SK-N-SH treated with all-trans-retinoic acid at 6 μM for 48 hours (cell line): ENCODE results near the gene ABCC5.

Experiments used
- ATAC-seq: fragments of 200-7000 bp; cut with Tn5 transposase; 3 replicates; pipeline ENCODE4 v1.9.1; 2020; ENCODE audit warnings: mild to moderate bottlenecking, moderate library complexity
- ARNTL ChIP-seq: fragments of 450-650 bp; formaldehyde crosslinking; IDR thresholded peaks from 2 replicates; pipeline ENCODE4 v1.5.0; 2020; ENCODE audit warnings: low read depth, mild to moderate bottlenecking, moderate library complexity, borderline replicate concordance
- CSDC2 ChIP-seq: fragments of 250-450 bp; sonication (Bioruptor Pico); IDR thresholded peaks from 2 replicates; pipeline ENCODE4 v1.5.0; 2020; ENCODE audit warnings: mild to moderate bottlenecking, moderate library complexity
- ESRRG ChIP-seq: fragments of 250-450 bp; sonication (Bioruptor Pico); IDR thresholded peaks from 2 replicates; pipeline ENCODE4 v1.6.1; 2021; ENCODE audit warnings: mild to moderate bottlenecking
- GLIS3 ChIP-seq: fragments of 250-450 bp; sonication (Bioruptor Pico); IDR thresholded peaks from 2 replicates; pipeline ENCODE4 v1.5.0; 2020; ENCODE audit warnings: mild to moderate bottlenecking, moderate library complexity
- ISL1 ChIP-seq: fragments of 250-450 bp; sonication (Bioruptor Pico); IDR thresholded peaks from 2 replicates; pipeline ENCODE4 v2.1.2; 2022; ENCODE audit warnings: mild to moderate bottlenecking, moderate library complexity
- OSR1 ChIP-seq: fragments of 250-450 bp; sonication (Bioruptor Pico); IDR thresholded peaks from 2 replicates; pipeline ENCODE4 v1.8.0; 2022; ENCODE audit warnings: moderate library complexity, mild to moderate bottlenecking, inconsistent platforms
- PPARA ChIP-seq: fragments of 250-450 bp; sonication (Bioruptor Pico); IDR thresholded peaks from 2 replicates; pipeline ENCODE4 v1.5.0; 2020; ENCODE audit warnings: mild to moderate bottlenecking, borderline replicate concordance
- RARB ChIP-seq: fragments of 250-450 bp; sonication (Bioruptor Pico); IDR thresholded peaks from 2 replicates; pipeline ENCODE4 v1.8.0; 2021; ENCODE audit warnings: mild to moderate bottlenecking, moderate library complexity
- SNAI2 ChIP-seq: fragments of 250-450 bp; sonication (Bioruptor Pico); IDR thresholded peaks from 2 replicates; pipeline ENCODE4 v1.5.0; 2020; ENCODE audit warnings: mild to moderate bottlenecking, moderate library complexity
- TCF4 ChIP-seq: fragments of 250-450 bp; sonication (Bioruptor Pico); IDR thresholded peaks from 2 replicates; pipeline ENCODE4 v1.8.0; 2021; ENCODE audit warnings: mild to moderate bottlenecking, moderate library complexity, borderline replicate concordance
- TOX ChIP-seq: fragments of 250-450 bp; sonication (Bioruptor Pico); IDR thresholded peaks from 2 replicates; pipeline ENCODE4 v1.8.0; 2021; ENCODE audit warnings: mild to moderate bottlenecking, moderate library complexity, borderline replicate concordance
- ZC3H10 ChIP-seq: fragments of 250-450 bp; sonication (Bioruptor Pico); IDR thresholded peaks from 2 replicates; pipeline ENCODE4 v1.5.1; 2021; ENCODE audit warnings: mild to moderate bottlenecking, moderate library complexity
- ZFP3 ChIP-seq: fragments of 250-450 bp; sonication (Bioruptor Pico); IDR thresholded peaks from 2 replicates; pipeline ENCODE4 v1.5.0; 2020; ENCODE audit warnings: mild to moderate bottlenecking, moderate library complexity
- ZFP30 ChIP-seq: fragments of 450-650 bp; formaldehyde crosslinking; IDR thresholded peaks from 2 replicates; pipeline ENCODE4 v1.5.0; 2022; ENCODE audit warnings: mild to moderate bottlenecking, moderate library complexity
- ZNF565 ChIP-seq: fragments of 450-650 bp; formaldehyde crosslinking; conservative IDR thresholded peaks from 2 replicates; pipeline ENCODE4 v1.5.0; 2020; ENCODE audit warnings: low read depth, mild to moderate bottlenecking, moderate library complexity
- ZNF70 ChIP-seq: fragments of 450-650 bp; formaldehyde crosslinking; IDR thresholded peaks from 2 replicates; pipeline ENCODE4 v1.5.0; 2020; ENCODE audit warnings: mild to moderate bottlenecking, moderate library complexity
- ZNF8 ChIP-seq: fragments of 450-650 bp; formaldehyde crosslinking; IDR thresholded peaks from 2 replicates; pipeline ENCODE4 v1.5.0; 2020; ENCODE audit warnings: mild to moderate bottlenecking, moderate library complexity
- TF ChIP-seq, protein P1 (sequence below): fragments of 250-450 bp; sonication (Bioruptor Pico); IDR thresholded peaks from 2 replicates; pipeline ENCODE4 v1.8.0; 2021; ENCODE audit warnings: low read depth, mild to moderate bottlenecking, moderate library complexity, borderline replicate concordance
- TF ChIP-seq, protein P2 (sequence below): fragments of 250-450 bp; sonication (Bioruptor Pico); IDR thresholded peaks from 2 replicates; pipeline ENCODE4 v1.5.0; 2020; ENCODE audit warnings: mild to moderate bottlenecking, moderate library complexity
- TF ChIP-seq, protein P3 (sequence below): fragments of 250-450 bp; sonication (Bioruptor Pico); IDR thresholded peaks from 2 replicates; pipeline ENCODE4 v1.5.1; 2021; ENCODE audit warnings: mild to moderate bottlenecking, moderate library complexity
- TF ChIP-seq, protein P4 (sequence below): fragments of 250-450 bp; sonication (Bioruptor Pico); IDR thresholded peaks from 2 replicates; pipeline ENCODE4 v1.5.1; 2020; ENCODE audit warnings: low read depth, mild to moderate bottlenecking, moderate library complexity

Gene ABCC5

DNA sequence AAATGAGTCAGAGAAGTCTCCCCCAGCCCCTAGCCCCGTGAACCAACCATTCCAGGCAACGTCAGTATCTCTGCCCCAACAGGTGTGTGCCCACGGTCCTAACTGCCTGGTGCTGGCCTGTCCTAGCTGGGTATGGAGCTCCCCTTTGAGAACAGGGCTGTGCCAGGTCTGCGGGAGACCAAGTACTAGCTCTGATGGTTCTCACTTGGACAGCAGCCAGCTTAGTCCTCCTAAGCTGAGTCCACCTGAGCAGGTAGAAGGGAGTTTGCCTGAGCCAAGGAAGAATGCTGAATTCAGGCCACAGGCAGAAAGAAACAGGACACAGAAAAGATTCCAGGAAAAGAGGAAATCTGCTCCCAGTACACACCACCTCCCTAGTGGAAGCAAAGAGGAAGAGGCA lies 99.9 kb downstream of the ABCC5 start (continued):
- no peak for TF ChIP-seq ZNF8 (CRISPR knock-in tag)
- TF ChIP-seq, all 23 proteins: peak for 0

DNA sequence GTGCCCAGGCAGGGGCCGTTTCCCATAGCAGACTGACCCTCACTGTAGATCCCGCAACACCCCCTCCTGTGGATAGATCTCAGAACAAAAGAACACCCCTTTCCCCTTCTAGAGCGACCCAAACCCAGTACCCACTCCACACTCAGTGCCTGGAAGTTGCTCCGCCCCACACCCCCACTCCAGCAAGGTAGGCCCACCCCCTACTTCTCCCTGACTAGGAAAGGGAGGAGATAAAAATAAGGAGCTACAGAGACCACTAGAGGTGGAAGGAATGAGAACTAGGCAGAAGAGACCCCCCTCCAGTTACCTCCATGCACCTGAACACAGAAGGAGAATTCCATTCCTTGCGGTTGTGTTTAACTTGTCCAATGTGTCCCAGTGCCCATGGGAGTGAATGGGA lies 102.8 kb downstream of the ABCC5 start:
- no peak for ATAC-seq
- TF ChIP-seq, protein P1, sequence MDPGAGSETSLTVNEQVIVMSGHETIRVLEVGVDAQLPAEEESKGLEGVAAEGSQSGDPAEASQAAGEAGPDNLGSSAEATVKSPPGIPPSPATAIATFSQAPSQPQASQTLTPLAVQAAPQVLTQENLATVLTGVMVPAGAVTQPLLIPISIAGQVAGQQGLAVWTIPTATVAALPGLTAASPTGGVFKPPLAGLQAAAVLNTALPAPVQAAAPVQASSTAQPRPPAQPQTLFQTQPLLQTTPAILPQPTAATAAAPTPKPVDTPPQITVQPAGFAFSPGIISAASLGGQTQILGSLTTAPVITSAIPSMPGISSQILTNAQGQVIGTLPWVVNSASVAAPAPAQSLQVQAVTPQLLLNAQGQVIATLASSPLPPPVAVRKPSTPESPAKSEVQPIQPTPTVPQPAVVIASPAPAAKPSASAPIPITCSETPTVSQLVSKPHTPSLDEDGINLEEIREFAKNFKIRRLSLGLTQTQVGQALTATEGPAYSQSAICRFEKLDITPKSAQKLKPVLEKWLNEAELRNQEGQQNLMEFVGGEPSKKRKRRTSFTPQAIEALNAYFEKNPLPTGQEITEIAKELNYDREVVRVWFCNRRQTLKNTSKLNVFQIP (CRISPR knock-in tag) = no peak
- TF ChIP-seq ZFP30 (no peak), RARB (CRISPR knock-in tag) (no peak), OSR1 (no peak), ARNTL (CRISPR knock-in tag) (no peak), ZNF565 (CRISPR knock-in tag) (no peak), GLIS3 (no peak)

DNA sequence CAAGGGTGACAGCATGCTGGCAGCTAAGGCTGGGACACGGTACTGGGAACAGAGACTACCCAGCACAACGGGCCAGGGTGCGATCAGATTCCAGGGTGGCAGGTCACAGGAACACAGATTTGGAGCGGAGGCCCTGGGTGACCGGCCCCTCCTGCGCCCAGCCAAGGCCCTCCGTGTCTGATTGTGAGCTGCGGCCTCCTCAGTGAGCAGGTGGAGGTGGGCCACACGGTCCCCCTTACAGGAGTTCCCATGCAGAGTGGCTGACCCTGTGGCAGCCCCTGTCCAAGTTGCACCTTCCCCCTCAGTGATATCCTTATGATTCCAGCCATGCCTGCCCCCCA lies 104.1 kb downstream of the ABCC5 start:
- TF ChIP-seq PPARA (no peak), GLIS3 (no peak), ISL1 (CRISPR knock-in tag) (no peak), ESRRG (CRISPR knock-in tag) (no peak), ZNF70 (no peak), TOX (CRISPR knock-in tag) (no peak), ZC3H10 (CRISPR knock-in tag) (no peak), ZFP3 (CRISPR knock-in tag) (no peak), SNAI2 (CRISPR knock-in tag) (no peak), ZNF565 (CRISPR knock-in tag) (no peak), ARNTL (CRISPR knock-in tag) (no peak), OSR1 (no peak), ZNF8 (CRISPR knock-in tag) (no peak), CSDC2 (CRISPR knock-in tag) (no peak), ZFP30 (no peak), TCF4 (CRISPR knock-in tag) (no peak)
- TF ChIP-seq, protein P2, sequence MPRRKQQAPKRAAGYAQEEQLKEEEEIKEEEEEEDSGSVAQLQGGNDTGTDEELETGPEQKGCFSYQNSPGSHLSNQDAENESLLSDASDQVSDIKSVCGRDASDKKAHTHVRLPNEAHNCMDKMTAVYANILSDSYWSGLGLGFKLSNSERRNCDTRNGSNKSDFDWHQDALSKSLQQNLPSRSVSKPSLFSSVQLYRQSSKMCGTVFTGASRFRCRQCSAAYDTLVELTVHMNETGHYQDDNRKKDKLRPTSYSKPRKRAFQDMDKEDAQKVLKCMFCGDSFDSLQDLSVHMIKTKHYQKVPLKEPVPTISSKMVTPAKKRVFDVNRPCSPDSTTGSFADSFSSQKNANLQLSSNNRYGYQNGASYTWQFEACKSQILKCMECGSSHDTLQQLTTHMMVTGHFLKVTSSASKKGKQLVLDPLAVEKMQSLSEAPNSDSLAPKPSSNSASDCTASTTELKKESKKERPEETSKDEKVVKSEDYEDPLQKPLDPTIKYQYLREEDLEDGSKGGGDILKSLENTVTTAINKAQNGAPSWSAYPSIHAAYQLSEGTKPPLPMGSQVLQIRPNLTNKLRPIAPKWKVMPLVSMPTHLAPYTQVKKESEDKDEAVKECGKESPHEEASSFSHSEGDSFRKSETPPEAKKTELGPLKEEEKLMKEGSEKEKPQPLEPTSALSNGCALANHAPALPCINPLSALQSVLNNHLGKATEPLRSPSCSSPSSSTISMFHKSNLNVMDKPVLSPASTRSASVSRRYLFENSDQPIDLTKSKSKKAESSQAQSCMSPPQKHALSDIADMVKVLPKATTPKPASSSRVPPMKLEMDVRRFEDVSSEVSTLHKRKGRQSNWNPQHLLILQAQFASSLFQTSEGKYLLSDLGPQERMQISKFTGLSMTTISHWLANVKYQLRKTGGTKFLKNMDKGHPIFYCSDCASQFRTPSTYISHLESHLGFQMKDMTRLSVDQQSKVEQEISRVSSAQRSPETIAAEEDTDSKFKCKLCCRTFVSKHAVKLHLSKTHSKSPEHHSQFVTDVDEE (CRISPR knock-in tag) = no peak
- TF ChIP-seq, protein P3, sequence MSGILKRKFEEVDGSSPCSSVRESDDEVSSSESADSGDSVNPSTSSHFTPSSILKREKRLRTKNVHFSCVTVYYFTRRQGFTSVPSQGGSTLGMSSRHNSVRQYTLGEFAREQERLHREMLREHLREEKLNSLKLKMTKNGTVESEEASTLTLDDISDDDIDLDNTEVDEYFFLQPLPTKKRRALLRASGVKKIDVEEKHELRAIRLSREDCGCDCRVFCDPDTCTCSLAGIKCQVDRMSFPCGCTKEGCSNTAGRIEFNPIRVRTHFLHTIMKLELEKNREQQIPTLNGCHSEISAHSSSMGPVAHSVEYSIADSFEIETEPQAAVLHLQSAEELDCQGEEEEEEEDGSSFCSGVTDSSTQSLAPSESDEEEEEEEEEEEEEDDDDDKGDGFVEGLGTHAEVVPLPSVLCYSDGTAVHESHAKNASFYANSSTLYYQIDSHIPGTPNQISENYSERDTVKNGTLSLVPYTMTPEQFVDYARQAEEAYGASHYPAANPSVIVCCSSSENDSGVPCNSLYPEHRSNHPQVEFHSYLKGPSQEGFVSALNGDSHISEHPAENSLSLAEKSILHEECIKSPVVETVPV = no peak
- TF ChIP-seq, protein P4, sequence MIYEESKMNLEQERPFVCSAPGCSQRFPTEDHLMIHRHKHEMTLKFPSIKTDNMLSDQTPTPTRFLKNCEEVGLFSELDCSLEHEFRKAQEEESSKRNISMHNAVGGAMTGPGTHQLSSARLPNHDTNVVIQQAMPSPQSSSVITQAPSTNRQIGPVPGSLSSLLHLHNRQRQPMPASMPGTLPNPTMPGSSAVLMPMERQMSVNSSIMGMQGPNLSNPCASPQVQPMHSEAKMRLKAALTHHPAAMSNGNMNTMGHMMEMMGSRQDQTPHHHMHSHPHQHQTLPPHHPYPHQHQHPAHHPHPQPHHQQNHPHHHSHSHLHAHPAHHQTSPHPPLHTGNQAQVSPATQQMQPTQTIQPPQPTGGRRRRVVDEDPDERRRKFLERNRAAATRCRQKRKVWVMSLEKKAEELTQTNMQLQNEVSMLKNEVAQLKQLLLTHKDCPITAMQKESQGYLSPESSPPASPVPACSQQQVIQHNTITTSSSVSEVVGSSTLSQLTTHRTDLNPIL (CRISPR knock-in tag) = no peak
- TF ChIP-seq, protein P1 (CRISPR knock-in tag) = no peak
- ATAC-seq = no peak
